ENCODE data around the gene PCDHGA1. TPM values are rescaled to one million over a fixed set of nuclear protein-coding genes. Genes with fewer than 3 reads are reported as not detected.

Gene PCDHGA1
- total and polyA plus RNA-seq, 2 of the 4 experiments (the other 2 are of a cell fraction): 0.90 to 0.92 TPM

- TF ChIP-seq CEBPB (IDR thresholded peaks at IDR 0.05; ENCODE audit: low read depth, low read length): no peak
- TF ChIP-seq BHLHE40 (IDR thresholded peaks at IDR 0.05; ENCODE audit: low read depth, low read length): no peak
- no peak for TF ChIP-seq POLR2A (IDR thresholded peaks at IDR 0.05; ENCODE audit: low read depth, low read length)
- no peak for TF ChIP-seq FOS (IDR thresholded peaks at IDR 0.05; ENCODE audit: low read depth, low read length)
- no peak for TF ChIP-seq RCOR1 (IDR thresholded peaks at IDR 0.05; ENCODE audit: insufficient replicate concordance, low read length)
- TF ChIP-seq RAD21 (IDR thresholded peaks at IDR 0.05; ENCODE audit: low read length): peak; percentile 70
- TF ChIP-seq SMC3 (IDR thresholded peaks at IDR 0.05; ENCODE audit: low read depth, low read length): peak; percentile 55
Observed at GRCh38 chr5:141420855-141421488, 90.7 kb downstream of the PCDHGA1 start, which contains the start of gene PCDHGA11 (continued).

- Histone ChIP-seq H3K27ac (ENCODE audit: insufficient read depth, low read length) (no peak overlapping the region), H3K56ac (ENCODE audit: extremely low read depth, insufficient read depth, low read length) (no peak overlapping the region), H4K8ac (ENCODE audit: low read depth in 2 of 2, low read length in 2 of 2) (no peak overlapping the region), H3K4ac (ENCODE audit: low read depth, low read length) (no peak overlapping the region), H3K36me3 (ENCODE audit: control insufficient read depth, insufficient read depth, low read length) (peaks cover 31% of the 10 kb centered on the region), H2AK5ac (ENCODE audit: low read depth, low read length) (no peak overlapping the region), H2BK5ac (ENCODE audit: low read depth, low read length, poor library complexity, severe bottlenecking) (no peak overlapping the region), H3K9ac (ENCODE audit: low read depth, low read length) (no peak overlapping the region), H3K23ac (ENCODE audit: low read depth, low read length) (peak overlapping the region; percentile 21; the same call in 1 of the 2 replicates), H3K4me3 (ENCODE audit: insufficient read depth, low read depth, low read length) (peak overlapping the region; percentile 54; the same call in 1 of the 2 replicates), H3K27me3 (ENCODE audit: control insufficient read depth, insufficient read depth, low read length) (no peaks in the 10 kb centered on the region), H3K14ac (replicated peaks; ENCODE audit: low read depth, low read length) (no peak overlapping the region), H2AFZ (replicated peaks; ENCODE audit: low read length, poor library complexity) (peak overlapping the region; percentile 26), H4K91ac (ENCODE audit: insufficient read depth, low read depth, low read length) (no peak overlapping the region), H2BK120ac (ENCODE audit: low read depth, low read length) (no peak overlapping the region), H3K18ac (ENCODE audit: low read depth, low read length) (no peak overlapping the region), H2BK20ac (ENCODE audit: low read depth, low read length) (no peak overlapping the region), H3K79me1 (ENCODE audit: low read depth in 1 of 2, low read length in 2 of 2) (peaks cover 20 to 21% of the 10 kb centered on the region in 2 experiments; a peak in 3 of 4 replicates), H2AK9ac (replicated peaks; ENCODE audit: low read depth, low read length, poor library complexity) (no peak overlapping the region), H3K9me3 (ENCODE audit: control insufficient read depth, insufficient read depth, low read length) (peaks cover 55% of the 10 kb centered on the region), H3K9me1 (ENCODE audit: insufficient read depth, low read length) (no peaks in the 10 kb centered on the region), H3K4me2 (ENCODE audit: low read depth, low read length) (no peak overlapping the region), H3K4me1 (ENCODE audit: control insufficient read depth, insufficient read depth, low read length) (no peaks in the 10 kb centered on the region), H2BK15ac (ENCODE audit: low read depth, low read length) (no peak overlapping the region), H4K5ac (ENCODE audit: low read depth, low read length) (no peak overlapping the region), H4K20me1 (ENCODE audit: insufficient read depth, low read length) (no peaks in the 10 kb centered on the region)
- dilution Hi-C loops (cut with HindIII; ENCODE audit: low sequenced_read_pairs, unreplicated experiment): no loop called here
- ATAC-seq (ENCODE audit: low read depth): no peak
- intact Hi-C loops (cut with micrococcal nuclease): no loop called here
- in situ Hi-C loops (cut with MboI; ENCODE audit: low sequenced_read_pairs): no loop called here
- WGBS, 2 experiments (ENCODE audit: extremely low coverage in 2 of 2, insufficient read length in 1 of 2): 27% methylated on average over 4 of the region's 13 CpGs; no CpG with 5 or more reads in 1 of the 2 experiments
- no peak for DNase-seq
- BruUV-seq (replicated peaks): no TSS peak
- CTCF ChIA-PET: interaction anchor here (0.6 to 2.2 kb wide), 12 partner anchors 9 to 146 kb away, joined by 3 to 19 read pairs (median 4); partner anchors contain the start of gene PCDHGA12
- POLR2A ChIA-PET (ENCODE audit: unreplicated experiment): no interaction called here
- TF ChIP-seq ELK1 (IDR thresholded peaks at IDR 0.05; ENCODE audit: borderline replicate concordance, low read depth, low read length): no peak
- no peak for TF ChIP-seq NFE2L2 (IDR thresholded peaks at IDR 0.05; ENCODE audit: low read depth, low read length)
- TF ChIP-seq RFX5 (IDR thresholded peaks at IDR 0.05; ENCODE audit: low read depth, low read length): no peak
- no peak for TF ChIP-seq CHD1 (IDR thresholded peaks at IDR 0.05; ENCODE audit: low read depth, low read length)
- no peak for TF ChIP-seq RAD21 (IDR thresholded peaks at IDR 0.05; ENCODE audit: low read length)
- TF ChIP-seq POLR2A (IDR thresholded peaks at IDR 0.05; ENCODE audit: low read depth, low read length): no peak
- no peak for TF ChIP-seq MXI1 (IDR thresholded peaks at IDR 0.05; ENCODE audit: borderline replicate concordance, low read depth, low read length)
- TF ChIP-seq CEBPB (IDR thresholded peaks at IDR 0.05; ENCODE audit: low read depth, low read length): no peak
- no peak for TF ChIP-seq BHLHE40 (IDR thresholded peaks at IDR 0.05; ENCODE audit: low read depth, low read length)
- no peak for TF ChIP-seq SMC3 (IDR thresholded peaks at IDR 0.05; ENCODE audit: low read depth, low read length)
- no peak for TF ChIP-seq FOS (IDR thresholded peaks at IDR 0.05; ENCODE audit: low read depth, low read length)
- TF ChIP-seq RCOR1 (IDR thresholded peaks at IDR 0.05; ENCODE audit: insufficient replicate concordance, low read length): no peak
- TF ChIP-seq MAZ (IDR thresholded peaks at IDR 0.05; ENCODE audit: borderline replicate concordance, low read depth, low read length): no peak
- TF ChIP-seq MAFK (IDR thresholded peaks at IDR 0.05; ENCODE audit: low read depth, low read length): no peak
Observed at GRCh38 chr5:141421489-141421855, 91.2 kb downstream of the PCDHGA1 start.
